Heart left ventricle (tissue), 13 donors: ENCODE data around the gene BAIAP2.

Source experiments
- CTCF ChIP-seq, 12 donors: fragments of 200-600 bp; sonication (generic) in 4 of 12; IDR thresholded peaks; one replicate each; pipeline versions ENCODE4 v1.5.0 to v1.8.0; 2018 to 2022; ENCODE audit warnings: antibody characterized with exemption in 12 of 12, mild to moderate bottlenecking in 5 of 12
- POLR2A ChIP-seq, 2 donors: fragments of 450-650 bp; IDR thresholded peaks; one replicate each; pipeline ENCODE4 v1.6.1; 2017; ENCODE audit warnings: antibody characterized with exemption in 2 of 2, mild to moderate bottlenecking in 2 of 2, moderate library complexity in 2 of 2
- donor health status: ischemic (EF 13 %, LVEDD 7.1; RV severe dilation, severe dysfunction).
- donor health status: DM: no; HTN: yes; CAD: no.
- donor health status: DM: no; HTN: no; CAD: no.
- donor health status: ischemic (EF 25% LVEDD 6.9; RV normal size, moderate dysfunction).
- donor health status: ischemic (EF 25% LVEDD 5.7; RV mildly dilated, moderate dysfunction).
- donor health status: ischemic (EF 35%, LVEDD 5.7; RV mildly dilated, moderate dysfunction).
- donor health status: nonischemic (EF 11% LVEDD 7.7; RV severe dilation, severe dysfunction).
- donor health status: DM: yes; HTN: yes; CAD: no.
- donor health status: PGD.
- donor health status: ischemic (EF 29% LVEDD 5.4; RV normal size, mild dysfunction).
- donor health status: nonischemic (EF 23%, LVEDD 6.1; RV moderate dilation, normal function).

- no peak for TF ChIP-seq CTCF (IDR thresholded peaks at IDR 0.05)
- no peak for TF ChIP-seq POLR2A (IDR thresholded peaks at IDR 0.05)
These were observed 13.2 kb upstream of the BAIAP2 start for GRCh38 chr17:81021531-81022343.
